GM12874 (cell line): ENCODE results near the gene WNT7B.

ENCODE experiments used
- TF ChIP-seq, protein P1 (sequence below): IDR thresholded peaks from 2 replicates; pipeline ENCODE4 v1.5.1; 2011; ENCODE audit warnings: low read depth, mild to moderate bottlenecking, control low read depth, low read length, moderate library complexity; ENCODE audit not compliant: insufficient read depth

Gene WNT7B

GRCh38 chr22:45888221-45889092 is 88.5 kb downstream of the WNT7B start:
- TF ChIP-seq, protein P1, sequence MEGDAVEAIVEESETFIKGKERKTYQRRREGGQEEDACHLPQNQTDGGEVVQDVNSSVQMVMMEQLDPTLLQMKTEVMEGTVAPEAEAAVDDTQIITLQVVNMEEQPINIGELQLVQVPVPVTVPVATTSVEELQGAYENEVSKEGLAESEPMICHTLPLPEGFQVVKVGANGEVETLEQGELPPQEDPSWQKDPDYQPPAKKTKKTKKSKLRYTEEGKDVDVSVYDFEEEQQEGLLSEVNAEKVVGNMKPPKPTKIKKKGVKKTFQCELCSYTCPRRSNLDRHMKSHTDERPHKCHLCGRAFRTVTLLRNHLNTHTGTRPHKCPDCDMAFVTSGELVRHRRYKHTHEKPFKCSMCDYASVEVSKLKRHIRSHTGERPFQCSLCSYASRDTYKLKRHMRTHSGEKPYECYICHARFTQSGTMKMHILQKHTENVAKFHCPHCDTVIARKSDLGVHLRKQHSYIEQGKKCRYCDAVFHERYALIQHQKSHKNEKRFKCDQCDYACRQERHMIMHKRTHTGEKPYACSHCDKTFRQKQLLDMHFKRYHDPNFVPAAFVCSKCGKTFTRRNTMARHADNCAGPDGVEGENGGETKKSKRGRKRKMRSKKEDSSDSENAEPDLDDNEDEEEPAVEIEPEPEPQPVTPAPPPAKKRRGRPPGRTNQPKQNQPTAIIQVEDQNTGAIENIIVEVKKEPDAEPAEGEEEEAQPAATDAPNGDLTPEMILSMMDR: no peak

- TF ChIP-seq, protein P1: no peak
These were observed 89.5 kb downstream of the WNT7B start for GRCh38 chr22:45887202-45888131.

DNA sequence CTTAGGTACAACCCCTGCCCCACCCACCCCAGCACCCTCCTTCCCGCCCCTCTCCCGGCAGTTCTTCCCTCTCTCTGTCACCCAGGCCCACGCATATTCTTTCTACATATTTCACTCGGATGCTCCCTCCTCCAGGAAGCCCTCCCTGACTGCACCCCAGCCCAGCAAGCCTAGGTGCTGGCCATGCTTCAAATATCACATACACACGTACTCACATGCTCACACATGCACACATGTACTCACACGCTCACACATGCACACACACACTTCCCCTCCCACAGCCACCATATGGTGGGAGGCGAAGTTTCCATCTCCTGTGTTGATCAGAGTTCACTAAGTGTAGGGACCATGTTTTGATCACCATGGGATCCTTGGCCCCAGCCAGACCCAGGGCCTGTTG is 90.4 kb downstream of the WNT7B start:
- TF ChIP-seq, protein P1: no peak

GRCh38 chr22:45885941-45886395 is 91.0 kb downstream of the WNT7B start:
- TF ChIP-seq, protein P1: no peak

DNA sequence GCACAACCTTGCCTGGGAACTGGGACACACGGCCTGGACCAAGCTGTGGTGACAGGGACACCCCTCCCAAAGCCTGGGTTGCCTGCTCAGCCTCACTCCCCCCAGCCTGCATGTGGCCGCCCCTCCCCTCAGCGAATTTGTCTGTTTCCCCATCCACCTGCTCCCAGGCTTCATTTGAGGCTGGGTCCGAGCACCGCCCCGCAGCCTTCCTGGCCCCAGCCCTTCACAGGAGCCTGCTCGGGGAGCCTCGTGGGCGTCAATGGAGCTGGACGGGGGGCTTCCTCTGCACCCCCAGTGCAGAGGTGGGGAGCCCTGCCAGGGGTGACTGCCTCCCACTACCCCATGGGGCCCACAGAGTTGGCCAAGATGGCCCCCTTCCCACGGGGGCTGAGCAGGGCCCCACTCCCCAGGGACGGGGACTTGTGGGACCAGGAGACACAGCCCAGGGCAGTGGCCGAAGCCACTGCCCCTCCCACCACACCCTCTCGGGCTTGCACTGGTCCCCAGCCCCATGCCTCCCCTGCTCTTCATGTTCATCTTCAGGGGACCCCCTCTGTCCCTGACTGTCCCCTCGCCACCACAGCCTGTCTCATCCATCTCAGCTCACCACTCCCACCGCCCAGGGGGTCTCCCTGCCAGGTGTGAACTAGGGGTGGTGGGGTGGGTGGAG is 91.7 kb downstream of the WNT7B start:
- TF ChIP-seq, protein P1: no peak

GRCh38 chr22:45884201-45885062 is 92.5 kb downstream of the WNT7B start:
- TF ChIP-seq, protein P1: no peak
